H1 (cell line): ENCODE results near the gene NOC3L. TPM values are rescaled to one million over a fixed set of nuclear protein-coding genes. Genes with fewer than 3 reads are reported as not detected.

ENCODE experiments used
- BACH1 ChIP-seq: IDR thresholded peaks from 2 replicates; pipeline ENCODE4 v1.6.1; 2012; ENCODE audit warnings: low read length, improper control_type of control experiment
- BCL11A ChIP-seq, 2 experiments: IDR thresholded peaks; one replicate each; pipeline ENCODE4 v1.6.1; 2011; ENCODE audit warnings: low read depth in 2 of 2, low read length in 2 of 2, mild to moderate bottlenecking in 2 of 2
- CHD2 ChIP-seq: IDR thresholded peaks from 2 replicates; pipeline ENCODE4 v1.6.1; 2012; ENCODE audit warnings: low read length, improper control_type of control experiment
- EGR1 ChIP-seq: IDR thresholded peaks from 2 replicates; pipeline ENCODE4 v1.6.1; 2011; ENCODE audit warnings: low read depth, low read length, borderline replicate concordance
- GTF2F1 ChIP-seq: IDR thresholded peaks from 2 replicates; pipeline ENCODE4 v1.6.1; 2012; ENCODE audit warnings: low read depth, low read length, improper control_type of control experiment, borderline replicate concordance
- POLR2AphosphoS5 ChIP-seq: IDR thresholded peaks from 2 replicates; pipeline ENCODE4 v1.6.1; 2011; ENCODE audit warnings: low read depth, low read length
- RNF2 ChIP-seq: fragments of 200-900, 300-1000 bp; sonication (generic); IDR thresholded peaks from 2 replicates; pipeline ENCODE4 v1.7.1; 2016; ENCODE audit warnings: borderline replicate concordance, low read depth, mild to moderate bottlenecking, antibody characterized with exemption, low read length; ENCODE audit not compliant: poor library complexity, severe bottlenecking; ENCODE audit errors: missing control alignments
- polyA plus RNA-seq, 7 experiments: library from polyadenylated mRNA; depleted of rRNA in 3 of 7; stranded (reverse) in 5 of 7; unstranded in 2 of 7; fragments of >200 nt in 5 of 7; fragments of 200-250 nt in 2 of 7; gene quantifications; 1 replicate in 5 of 7; 2 replicates in 1 of 7; 4 replicates in 1 of 7; pipeline versions ENCODE4 v1.2.1 to v1.2.3, GENCODE V29; 2011 to 2013; ENCODE audit warnings: missing spikeins in 2 of 7, mixed read lengths in 2 of 7
- total RNA-seq: library from RNA; stranded (reverse); fragmentation: NEBNext Ultra II Directional; extraction: Animal tissue kit (Norgen Biotek cat#: 25700); gene quantifications from 2 replicates; pipeline ENCODE4 v1.2.1, GENCODE V29; 2021

Gene NOC3L
- total and polyA plus RNA-seq, 2 of the 8 experiments (the other 6 are each of a cell fraction or from before 2014, with no cell fraction given) = 7.1 to 39.1 TPM

DNA sequence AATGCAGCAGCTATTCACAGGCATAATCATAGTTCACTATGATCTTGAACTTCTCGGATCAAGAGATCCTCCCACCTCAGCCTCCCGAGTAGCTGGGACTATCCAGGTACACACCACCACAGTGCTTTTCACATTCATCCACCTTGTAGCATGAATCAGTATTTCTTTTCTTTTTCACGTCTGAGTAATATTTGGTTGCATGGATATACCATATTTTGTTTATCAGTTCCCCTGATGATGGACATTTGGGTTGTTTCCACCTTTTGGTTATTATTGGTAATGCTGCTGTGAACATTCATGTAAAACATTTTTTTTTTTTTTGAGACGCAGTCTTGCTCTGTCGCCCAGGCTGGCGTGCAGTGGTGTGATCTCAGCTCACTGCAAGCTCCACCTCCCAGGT lies 36.0 kb upstream of the NOC3L start (continued):
- no peak for TF ChIP-seq EGR1
- TF ChIP-seq BACH1 = no peak
- no peak for TF ChIP-seq RNF2
- TF ChIP-seq POLR2AphosphoS5 = no peak
- TF ChIP-seq CHD2 = no peak
- no peak for TF ChIP-seq BCL11A (IDR thresholded peaks at IDR 0.05; ENCODE audit: low read depth in 2 of 2, low read length in 2 of 2)
- no peak for TF ChIP-seq GTF2F1
